CD4-positive, alpha-beta T cell treated with Interleukin-4 for 1 hour (primary cell): ENCODE measurements around the gene TCOF1.
A peak's percentile ranks its signal among the peaks of the same experiment; 100 is the strongest.

Source experiments
- DNase-seq, 2 donors: peaks; one replicate each; pipeline ENCODE4 v3.0.0-alpha.2; 2020 to 2022

The TCOF1 gene

DNA sequence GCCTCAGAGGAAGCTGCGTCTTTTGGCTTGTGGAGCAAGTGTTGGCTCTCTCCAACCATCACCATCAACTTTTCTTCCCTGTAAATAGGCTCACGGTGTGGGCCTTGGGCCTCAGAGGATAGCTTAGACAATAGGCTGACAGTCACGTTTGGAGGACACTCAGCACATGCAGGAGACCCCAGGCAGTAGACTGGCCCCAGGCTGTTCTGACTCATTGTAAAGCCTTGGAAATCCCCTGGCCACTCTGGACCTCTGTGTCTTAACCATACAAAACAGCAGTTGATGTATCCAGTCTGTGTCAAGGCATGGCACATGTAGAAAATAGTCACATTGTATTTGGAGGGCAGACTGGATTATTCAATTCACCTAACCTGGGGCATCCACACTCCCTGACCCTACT lies 36.6 kb downstream of the TCOF1 start:
- DNase-seq = no peak

DNA sequence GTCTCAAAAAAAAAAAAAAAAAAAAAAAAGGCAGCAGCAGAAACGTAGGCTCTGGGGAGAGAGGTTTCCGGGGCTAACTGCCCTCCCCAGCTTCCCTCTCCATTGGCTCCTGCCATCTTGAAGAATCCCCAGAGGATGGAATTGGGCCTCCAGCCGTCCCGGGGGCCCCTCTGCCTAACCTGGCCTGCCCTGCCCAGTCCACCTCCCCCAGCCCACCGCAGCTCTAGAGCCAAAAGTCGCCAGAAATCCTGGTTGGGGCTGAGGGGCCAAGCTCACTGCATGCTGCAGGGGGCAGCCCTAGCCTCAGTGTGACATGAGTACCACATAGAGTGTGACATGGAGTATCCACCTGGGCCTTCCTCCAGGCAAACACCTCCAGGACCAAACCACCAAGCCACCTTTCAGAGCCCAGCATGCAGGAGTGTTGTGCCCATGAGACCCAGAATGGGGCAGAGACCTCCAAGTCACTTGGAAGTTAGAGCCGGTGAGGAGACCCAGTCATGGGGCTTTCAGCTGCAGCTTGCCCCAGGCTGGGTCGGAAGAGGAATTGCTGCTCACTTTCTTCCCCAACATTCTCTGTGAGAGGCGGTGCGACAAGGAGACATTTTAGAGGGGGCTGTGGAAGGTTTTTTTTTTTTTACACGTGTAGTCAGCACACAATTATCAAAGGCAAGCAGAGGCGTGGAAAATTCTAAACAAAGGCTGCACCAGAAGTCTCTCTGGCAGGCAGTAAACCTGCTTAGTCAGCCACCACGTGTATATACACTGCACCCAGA lies 37.6 kb downstream of the TCOF1 start:
- DNase-seq = no peak

DNA sequence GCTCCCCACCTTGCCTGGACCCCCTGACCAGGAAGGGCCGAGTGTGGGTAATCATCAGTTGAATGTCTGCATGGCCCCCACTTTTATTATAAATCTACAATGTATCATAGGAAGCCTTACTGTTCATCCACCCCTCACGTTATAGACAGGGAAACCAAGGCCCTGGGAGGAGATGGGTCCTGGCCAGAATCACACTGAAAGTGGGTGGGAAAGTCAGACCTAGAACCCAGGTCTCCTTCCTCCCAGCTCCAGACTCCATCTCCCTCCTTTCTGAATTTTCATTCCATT lies 38.1 kb downstream of the TCOF1 start:
- no peak for DNase-seq

DNA sequence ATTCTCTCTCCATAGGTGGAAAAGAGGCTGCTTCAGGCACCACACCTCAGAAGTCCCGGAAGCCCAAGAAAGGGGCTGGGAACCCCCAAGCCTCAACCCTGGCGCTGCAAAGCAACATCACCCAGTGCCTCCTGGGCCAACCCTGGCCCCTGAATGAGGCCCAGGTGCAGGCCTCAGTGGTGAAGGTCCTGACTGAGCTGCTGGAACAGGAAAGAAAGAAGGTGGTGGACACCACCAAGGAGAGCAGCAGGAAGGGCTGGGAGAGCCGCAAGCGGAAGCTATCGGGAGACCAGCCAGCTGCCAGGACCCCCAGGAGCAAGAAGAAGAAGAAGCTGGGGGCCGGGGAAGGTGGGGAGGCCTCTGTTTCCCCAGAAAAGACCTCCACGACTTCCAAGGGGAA lies 38.8 kb downstream of the TCOF1 start:
- no peak for DNase-seq

DNA sequence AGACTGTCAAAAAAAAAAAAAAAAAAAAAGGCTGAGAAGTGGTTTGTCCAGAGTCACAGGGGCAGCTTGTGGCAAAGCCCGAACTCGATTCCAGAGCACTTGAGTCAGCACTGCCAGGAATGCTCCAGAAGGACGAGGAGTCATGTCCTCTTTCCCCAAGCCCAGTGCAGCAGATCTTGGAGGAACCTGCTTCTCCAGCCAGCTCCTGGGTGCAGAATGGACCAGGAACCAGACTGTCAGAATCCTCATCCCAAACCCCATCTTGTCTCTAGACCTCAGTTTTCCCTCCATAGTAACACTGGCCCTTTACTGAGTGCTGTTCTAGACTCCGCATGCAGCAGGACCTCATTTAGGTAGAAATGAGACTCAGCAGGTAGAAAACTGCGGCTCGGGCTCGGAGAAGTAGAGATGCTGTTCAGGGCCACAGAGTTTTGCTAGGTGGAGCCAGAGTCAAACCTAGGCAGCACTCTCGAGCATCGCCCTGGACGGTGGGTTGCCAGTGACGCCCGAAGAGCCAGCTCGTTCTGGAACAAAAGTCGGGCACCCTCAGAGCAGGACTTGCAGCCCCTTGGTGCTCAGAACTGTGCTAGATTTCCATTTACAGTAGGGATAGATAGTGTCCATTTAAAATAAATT lies 39.8 kb downstream of the TCOF1 start:
- no peak for DNase-seq

DNA sequence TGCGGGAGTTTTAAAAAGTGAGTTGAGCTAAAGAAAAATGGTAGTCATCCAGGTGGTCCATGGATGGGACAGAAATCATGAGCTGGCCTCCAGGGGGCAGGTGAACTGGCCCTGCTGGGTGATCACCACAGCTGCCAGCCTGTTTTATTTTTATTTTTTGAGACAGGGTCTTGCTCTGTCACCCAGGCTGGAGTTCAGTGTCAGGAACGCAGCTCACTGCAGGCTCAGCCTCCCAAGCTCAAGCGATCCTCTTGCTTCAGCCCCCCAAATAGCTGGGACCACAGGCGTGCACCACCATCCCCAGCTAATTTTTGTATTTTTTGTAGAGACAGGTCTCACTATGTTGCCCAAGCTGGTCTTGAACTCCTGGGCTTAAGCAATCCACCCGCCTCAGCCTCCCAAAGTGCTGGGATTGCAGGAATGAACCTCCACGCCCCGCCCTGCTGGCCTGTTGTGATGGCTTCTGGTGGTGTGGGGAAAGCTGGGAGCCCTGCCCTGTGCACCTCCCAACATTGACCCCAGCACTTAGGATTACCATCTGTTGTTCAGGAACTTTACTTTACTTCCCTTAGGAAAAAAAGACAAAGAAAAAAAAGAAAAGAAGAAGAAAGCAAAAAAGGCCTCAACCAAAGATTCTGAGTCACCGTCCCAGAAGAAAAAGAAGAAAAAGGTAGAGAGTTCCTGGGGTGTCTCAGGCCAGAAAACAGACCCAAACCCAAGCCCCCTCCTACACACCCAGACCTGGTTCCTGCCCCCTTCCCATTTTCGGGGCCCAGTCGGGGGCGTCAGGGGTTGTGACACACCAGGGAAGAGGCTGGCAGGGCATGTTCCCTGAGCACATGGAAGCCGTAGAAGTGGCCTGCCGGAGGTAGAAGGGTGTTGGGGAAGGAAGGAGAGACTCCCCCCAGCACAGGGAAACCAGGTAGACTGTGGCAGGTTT lies 40.6 kb downstream of the TCOF1 start:
- peak in 1 of 2 donors; percentile 36 for DNase-seq

DNA sequence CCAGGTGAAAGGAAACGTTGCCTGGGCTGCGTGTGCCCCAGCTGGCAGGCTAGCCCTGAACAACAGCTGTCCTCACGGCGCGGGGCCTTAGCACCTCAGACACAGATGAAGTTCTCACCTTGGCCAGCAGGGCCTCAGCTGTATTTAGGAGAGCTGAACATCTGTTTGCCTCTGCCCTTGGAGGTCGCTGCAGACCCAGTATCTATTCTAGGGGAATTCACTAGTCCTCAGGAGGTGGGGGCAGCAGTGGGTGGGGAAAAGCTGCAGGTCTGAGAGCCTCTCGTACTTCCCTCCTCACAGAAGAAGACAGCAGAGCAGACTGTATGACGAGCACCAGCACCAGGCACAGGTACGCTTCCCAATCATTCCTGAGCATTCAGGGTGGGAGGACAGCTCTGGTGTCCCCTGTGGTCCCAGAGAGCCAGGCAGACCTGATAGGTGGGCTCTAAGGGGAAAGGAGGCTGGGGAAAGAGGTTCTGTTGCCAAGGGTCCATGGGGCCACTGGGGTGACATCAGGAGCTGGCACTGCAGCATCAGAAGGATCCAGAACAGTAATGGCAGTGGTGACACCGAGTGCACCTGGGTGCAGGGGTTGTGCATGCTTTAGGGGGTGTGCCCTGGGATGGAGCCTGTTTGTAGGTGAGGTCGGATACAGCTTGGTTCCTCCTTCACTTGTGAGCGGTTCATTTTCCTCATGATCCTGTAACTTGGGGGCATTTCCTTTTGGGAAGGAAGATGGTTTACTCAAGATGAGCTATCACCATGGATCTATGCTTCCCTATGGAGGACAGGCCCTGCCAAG lies 41.4 kb downstream of the TCOF1 start:
- DNase-seq = peak; percentile 66 to 83

DNA sequence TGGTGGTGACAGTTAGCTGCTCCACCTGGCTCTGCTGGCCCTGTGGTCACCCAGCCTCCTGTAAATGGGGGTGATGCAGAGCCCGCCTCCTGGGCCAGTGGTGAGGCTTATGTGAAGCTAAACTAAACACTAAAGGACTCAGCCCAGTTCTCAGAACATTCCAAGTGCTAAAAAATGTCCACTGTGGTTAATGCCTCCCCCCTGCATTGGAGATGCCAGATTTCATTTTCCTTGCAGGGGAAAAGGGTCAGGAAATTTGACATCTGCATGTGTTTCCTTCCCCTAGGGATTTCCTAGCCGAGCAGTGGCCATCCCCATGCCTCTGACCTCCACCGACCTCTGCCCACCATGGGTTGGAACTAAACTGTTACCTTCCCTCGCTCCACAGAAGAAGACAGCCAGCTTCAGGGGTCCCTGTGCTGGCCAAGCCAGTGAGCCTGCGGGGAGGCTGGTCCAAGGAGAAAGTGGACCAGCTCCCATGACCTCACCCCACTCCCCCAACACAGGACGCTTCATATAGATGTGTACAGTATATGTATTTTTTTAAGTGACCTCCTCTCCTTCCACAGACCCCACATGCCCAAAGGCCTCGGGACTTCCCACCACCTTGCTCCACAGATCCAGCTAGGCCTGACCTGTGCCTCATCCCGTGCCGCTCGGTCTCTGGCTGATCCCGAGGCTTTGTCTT lies 42.2 kb downstream of the TCOF1 start:
- peak; percentile 47 to 75 for DNase-seq

DNA sequence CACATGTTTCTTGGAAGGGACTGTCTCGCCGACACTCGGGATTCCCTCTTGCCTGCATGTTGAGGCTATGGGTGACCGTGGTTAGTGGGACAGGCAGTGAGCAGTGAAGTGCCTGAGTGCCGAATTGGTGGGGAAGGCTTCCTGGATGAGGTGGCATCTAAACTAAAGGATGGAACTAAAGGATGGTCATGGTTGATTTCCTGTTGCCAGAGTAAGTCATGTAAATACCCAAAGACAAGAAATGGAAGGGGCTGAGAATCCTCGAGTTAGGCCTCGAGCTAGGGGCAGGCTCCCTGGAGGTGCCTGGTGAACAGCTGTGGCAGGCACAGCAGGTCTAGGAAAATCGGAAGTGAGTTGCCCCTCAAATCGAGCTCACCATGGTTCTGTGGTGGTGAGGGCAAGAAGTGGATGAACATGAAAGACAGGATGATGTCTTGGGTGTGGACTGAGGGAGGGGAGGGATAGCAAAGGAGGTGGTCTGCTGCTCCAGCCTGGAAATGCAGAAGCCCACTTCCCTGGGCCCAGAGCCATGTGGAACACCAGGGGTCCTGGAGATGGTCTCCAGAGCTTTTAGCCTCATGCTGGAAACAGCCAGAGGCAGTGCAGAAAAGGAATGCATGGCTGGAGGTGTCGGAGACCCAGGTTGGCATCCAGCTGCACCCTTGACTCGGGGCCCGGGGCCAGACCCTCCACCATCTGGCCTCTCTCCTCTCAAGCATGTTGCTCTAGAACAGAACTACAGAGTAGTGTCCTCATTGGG lies 43.0 kb downstream of the TCOF1 start:
- DNase-seq = peak; percentile 28 to 58

DNA sequence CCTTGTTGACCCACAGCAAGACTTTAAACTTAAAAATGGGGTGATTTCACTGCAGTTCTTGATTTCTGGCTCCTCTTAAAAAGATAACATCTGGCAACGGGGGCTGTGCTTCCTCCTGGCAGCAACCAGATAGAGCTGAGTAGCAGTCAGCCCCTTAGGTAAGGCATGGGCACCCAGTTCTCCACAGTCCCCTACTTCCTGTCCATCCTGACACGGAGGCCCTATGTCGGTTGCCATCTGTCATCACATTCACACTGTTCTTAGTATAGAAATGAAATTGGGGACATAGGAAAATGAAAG lies 43.5 kb downstream of the TCOF1 start:
- DNase-seq = peak in 1 of 2 donors; percentile 56

DNA sequence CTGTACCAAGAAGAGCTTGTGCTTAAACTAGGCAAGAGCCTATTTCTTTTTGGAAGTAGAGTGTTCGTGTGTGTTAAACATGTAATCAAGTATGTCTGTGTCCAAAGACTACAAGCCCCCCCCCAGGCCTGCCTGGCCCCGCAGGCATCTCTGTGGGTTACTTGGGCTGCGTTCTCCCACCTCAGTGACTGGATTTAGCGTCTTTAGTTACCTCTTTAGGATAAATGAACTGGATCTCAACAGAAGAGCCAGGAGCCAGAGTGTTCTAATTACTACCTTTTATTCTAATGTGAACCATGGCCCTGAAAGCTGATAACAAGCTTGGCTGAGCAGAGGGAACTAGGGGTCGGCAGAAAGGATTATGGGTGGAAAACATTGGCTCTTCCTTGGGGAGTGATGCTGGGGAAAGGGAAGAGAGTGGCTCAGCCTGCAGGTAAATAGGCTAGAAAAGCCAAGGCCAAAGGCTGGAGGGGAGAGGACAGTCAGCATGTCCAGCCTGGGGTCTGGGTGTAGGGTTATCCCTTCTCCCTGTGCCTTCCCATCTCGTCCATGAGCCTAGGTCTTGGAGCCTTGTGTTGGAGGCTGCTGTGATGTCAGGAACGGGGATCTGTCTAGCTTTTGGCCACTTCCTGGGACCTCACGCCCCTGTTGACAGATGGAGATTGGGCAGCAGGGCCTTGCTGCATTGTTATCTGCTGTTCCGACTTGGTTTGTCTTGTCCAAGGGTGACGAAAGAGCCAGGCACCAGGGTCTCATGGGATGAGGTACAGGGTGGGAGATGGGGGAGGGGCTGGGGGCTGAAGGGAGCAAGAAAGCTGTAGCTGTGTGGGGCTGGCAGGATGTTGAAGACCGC lies 44.1 kb downstream of the TCOF1 start:
- no peak for DNase-seq

DNA sequence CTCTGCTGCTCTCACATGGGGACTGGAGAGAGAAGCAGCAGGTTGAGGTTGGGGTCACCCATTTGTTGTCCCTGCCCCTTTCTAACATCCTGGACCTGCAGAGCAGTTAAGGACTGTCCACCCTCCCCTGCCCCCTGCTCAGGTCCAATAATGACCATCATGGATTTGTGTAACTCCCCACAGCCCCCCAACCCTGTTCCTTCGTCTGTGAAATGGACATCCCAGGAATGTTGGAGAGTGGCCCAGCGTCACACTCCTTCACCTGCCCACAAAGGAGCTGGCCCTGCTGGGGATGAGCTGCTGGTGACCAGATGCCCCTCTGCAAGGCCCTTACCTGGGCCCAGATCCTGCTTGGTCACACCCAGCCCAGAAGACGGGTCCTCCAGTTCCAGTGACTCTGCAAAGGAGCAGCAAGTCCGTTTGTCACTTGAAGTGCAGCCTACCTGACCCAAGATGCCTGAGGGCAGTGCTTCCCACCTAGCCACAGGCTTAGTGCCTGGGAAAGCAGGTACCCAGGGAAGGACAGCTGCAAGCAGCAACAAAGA lies 44.8 kb downstream of the TCOF1 start:
- DNase-seq = no peak

DNA sequence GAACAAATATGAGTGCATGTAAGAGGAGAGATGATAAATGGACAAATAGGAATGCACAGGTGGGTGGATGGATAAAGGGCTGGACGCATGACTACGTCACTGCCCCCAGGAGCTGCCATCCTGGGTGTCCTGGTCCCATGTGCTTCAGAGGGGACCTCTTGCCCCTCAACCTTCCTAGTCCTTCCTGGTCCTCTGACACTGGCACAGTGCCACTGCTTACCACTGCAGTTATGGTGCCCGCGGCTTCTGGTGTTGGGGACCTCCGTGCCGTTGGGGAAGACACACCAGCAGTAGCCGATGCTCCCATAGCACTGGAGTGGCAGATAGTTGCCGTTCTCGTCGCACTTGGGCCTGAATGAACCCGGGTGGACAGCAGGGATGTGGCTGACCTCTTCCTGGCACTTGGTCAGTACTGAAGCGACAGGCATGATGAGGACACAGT lies 45.4 kb downstream of the TCOF1 start:
- no peak for DNase-seq

DNA sequence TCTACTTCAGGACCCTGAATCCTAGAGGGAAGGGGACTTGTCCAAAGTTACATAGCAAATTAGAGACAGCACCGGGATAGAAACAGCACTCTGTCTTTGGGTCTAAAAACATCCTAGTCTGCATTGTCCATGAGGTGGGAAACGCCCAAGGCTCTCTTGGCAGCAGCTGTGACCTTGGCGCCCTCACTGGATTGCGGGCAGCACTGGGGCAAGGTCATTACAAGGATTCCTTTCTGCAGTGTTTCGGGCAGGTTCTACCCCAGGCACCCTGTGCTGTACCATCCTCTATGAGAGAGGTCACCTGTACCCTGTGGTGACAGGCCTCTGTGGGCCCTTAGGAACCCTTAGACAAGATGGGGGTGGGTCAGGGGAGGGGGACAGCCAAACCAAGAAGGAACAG lies 46.6 kb downstream of the TCOF1 start:
- no peak for DNase-seq

DNA sequence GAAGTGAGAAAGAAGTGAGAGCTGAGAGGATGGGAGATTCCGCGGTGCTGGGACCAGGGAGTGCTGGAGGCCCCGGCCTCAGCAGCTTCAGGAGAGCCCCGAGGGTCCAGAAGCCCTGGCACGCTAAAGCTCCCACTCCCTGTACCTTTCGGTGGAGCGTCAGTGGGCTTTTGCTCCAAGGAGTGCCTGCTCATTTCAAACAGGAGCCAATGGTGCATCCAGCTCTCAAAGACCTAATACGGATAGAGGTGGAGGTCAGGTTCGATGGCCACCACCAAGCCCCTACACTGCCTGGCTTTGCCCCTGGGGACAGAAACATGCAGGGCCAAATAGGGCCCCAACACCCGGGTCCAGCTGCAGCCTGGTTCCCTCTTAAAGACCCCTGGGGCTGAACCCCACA lies 47.0 kb downstream of the TCOF1 start:
- no peak for DNase-seq

DNA sequence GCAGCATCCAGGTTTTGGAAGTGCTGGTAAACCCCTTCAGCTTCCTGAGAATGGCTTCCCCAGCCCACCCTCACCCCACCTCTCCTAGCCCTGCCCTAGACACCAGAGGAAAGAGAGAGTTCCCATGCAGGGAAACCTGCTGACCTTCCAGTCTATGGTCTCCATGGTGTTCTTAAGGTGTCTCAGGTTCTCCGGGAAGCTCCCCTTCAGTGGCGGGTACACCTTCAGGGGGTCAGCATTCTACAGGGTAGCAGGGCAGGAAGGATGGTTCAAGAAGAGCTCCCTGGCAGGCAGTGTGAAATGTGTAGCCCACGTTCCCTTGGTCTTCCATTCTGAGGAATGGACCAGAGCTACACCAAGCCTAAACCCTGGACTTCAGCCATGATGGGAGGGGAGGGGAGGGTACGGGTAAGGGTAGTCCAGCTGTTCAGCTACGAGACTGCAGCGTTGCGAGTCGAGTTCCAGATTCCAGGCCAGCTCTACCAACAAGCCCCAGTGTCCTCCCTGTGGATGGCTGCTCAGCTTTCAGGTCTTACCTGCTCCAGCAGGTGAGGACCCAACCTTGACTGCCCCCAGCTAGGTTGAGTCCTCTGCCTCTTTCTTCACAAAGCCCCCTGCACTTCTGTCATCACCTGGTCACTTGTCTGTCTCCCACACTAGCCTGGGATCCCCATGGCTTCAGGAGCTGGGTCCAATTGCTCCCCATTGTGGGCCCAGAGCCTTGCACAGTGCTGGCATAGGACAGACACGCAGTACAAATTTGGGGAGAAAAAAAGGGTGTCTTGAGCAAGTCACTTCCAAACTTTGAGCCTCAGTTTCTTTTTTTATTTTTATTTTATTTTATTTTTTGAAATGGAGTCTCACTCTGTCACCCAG lies 47.7 kb downstream of the TCOF1 start:
- no peak for DNase-seq

DNA sequence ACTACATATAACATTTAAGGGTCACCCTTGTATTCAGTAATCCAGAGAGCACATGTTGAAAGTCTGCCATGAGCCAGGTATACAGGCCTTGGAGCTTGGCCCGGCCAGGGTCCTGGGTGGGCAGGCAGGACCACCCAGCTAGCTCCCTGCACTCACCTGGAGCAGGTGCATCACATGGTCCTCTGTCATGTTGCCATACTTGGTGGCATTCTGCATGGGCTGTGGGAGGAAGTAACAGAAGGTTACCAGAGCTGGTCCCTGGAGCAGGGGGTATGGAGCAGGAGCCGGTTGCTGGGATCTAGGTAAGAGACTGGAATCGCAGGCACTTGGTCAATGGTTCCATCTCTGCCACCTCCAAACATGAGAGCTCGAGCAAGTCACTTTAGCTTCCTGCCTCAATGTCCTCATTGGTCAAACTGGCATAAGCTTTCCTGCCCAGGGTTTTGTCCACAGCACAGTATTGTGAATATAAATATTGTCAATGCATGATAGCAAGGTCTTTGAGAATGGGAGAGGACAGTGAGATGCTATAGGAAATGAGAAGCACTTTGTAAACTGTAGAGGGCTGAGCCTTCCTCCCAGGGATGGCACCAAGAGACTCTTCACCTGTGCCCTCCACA lies 48.7 kb downstream of the TCOF1 start:
- DNase-seq = no peak

DNA sequence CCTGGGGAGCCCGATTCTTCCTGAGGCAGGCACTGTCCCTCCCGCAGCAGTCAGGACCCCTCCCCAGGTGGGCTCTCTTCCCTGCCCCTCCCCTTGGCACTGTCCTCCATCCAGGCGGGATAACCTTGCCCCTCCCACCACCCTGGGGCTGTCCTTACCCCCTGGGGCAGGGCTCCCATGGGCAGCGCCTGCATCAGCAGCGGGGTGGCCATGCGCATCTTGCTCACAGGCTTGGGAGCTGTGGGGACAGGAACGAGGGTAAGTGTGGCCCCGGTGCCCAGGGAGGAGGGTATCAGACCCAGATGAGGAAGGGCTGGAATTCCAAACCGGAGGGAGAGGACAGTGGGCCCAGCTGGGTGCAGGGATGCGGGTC lies 49.2 kb downstream of the TCOF1 start:
- DNase-seq = no peak
